ENCODE results near the gene CAMKK2.

DNA sequence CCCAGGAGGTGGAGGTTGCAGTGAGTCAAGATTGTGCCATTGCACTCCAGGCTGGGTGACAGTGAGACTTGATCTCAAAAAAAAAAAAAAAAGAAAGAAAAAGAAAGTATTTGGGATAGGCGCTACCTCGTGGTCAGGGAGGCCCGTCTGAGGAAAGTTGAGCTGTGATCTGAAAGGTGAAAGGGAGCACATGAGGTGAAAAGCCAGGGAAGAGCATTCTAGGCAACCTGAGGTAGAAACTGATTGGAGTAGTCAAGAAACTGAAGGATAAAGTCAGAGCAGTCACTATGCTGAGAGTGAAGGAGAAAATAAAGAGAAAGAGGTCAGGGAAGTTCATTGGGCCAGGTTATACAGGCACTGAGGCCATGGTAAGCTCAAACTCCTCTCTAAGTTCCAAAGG is 48.0 kb upstream of the CAMKK2 start:
- TF ChIP-seq, protein P1, sequence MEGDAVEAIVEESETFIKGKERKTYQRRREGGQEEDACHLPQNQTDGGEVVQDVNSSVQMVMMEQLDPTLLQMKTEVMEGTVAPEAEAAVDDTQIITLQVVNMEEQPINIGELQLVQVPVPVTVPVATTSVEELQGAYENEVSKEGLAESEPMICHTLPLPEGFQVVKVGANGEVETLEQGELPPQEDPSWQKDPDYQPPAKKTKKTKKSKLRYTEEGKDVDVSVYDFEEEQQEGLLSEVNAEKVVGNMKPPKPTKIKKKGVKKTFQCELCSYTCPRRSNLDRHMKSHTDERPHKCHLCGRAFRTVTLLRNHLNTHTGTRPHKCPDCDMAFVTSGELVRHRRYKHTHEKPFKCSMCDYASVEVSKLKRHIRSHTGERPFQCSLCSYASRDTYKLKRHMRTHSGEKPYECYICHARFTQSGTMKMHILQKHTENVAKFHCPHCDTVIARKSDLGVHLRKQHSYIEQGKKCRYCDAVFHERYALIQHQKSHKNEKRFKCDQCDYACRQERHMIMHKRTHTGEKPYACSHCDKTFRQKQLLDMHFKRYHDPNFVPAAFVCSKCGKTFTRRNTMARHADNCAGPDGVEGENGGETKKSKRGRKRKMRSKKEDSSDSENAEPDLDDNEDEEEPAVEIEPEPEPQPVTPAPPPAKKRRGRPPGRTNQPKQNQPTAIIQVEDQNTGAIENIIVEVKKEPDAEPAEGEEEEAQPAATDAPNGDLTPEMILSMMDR (IDR thresholded peaks at IDR 0.05; ENCODE audit: low read depth, low read length, missing input control), result no peak
- TF ChIP-seq JUND (IDR thresholded peaks at IDR 0.05), result no peak

All from liver (tissue), 3 donors.